HEK293 (cell line): ENCODE data around the gene KSR1.
A peak's percentile ranks its signal among the peaks of the same experiment; 100 is the strongest.
"Not testable (repeated sequence)": the region's sequence is repeated elsewhere in the genome, so short reads cannot be mapped to it uniquely, and the experiment has no call there.

Experiments used
- CTCF ChIA-PET: fragments of 350-600 bp; formaldehyde crosslinking; extraction: SDS; loops from one replicate; lab custom pipeline; 2021; ENCODE audit warnings: antibody characterized with exemption; lab: Yijun Ruan, JAX
- POLR2A ChIA-PET: fragments of 300-600 bp; formaldehyde crosslinking; extraction: SDS; loops from one replicate; lab custom pipeline; 2020; ENCODE audit warnings: antibody characterized with exemption, inconsistent platforms; lab: Yijun Ruan, JAX
- H3K27ac ChIP-seq: fragments of 200-500 bp; sonication (Bioruptor generic); 2 replicates; pipeline ENCODE4 v1.5.1; 2014; ENCODE audit warnings: low read depth, low read length, control low read depth, inconsistent platforms; ENCODE audit errors: extremely low read depth
- H3K36me3 ChIP-seq, 2 experiments: fragments of 200-500 bp in 1 of 2; sonication (Bioruptor generic) in 1 of 2; 1 replicate in 1 of 2; 2 replicates in 1 of 2; pipeline ENCODE4 v1.5.1; 2014 to 2017; ENCODE audit warnings: inconsistent platforms in 2 of 2, low read length in 2 of 2; ENCODE audit not compliant: control insufficient read depth in 2 of 2, insufficient read depth in 1 of 2
- H3K4me1 ChIP-seq: fragments of 200-500 bp; sonication (Bioruptor generic); 2 replicates; pipeline ENCODE4 v1.5.1; 2014; ENCODE audit warnings: mild to moderate bottlenecking, low read length, inconsistent platforms; ENCODE audit not compliant: control insufficient read depth, insufficient read depth
- H3K4me3 ChIP-seq: 2 replicates; pipeline ENCODE4 v1.5.1; 2011; ENCODE audit warnings: low read depth, mild to moderate bottlenecking, control low read depth, low read length, moderate library complexity
- H3K9me3 ChIP-seq: fragments of 200-500 bp; sonication (Bioruptor generic); 2 replicates; pipeline ENCODE4 v1.5.1; 2014; ENCODE audit warnings: low read depth, low read length, inconsistent platforms; ENCODE audit not compliant: control insufficient read depth, insufficient read depth
- BCL11A ChIP-seq: fragments of 450-650 bp; formaldehyde crosslinking; IDR thresholded peaks from 2 replicates; pipeline ENCODE4 v1.5.1; 2016; ENCODE audit warnings: low read depth, missing biosample characterization, missing genetic modification characterization
- EGR2 ChIP-seq: fragments of 450-650 bp; formaldehyde crosslinking; IDR thresholded peaks from 2 replicates; pipeline ENCODE4 v1.5.1; 2016; ENCODE audit warnings: low read depth, missing biosample characterization, missing genetic modification characterization
- HOXA7 ChIP-seq: sonication (generic); formaldehyde crosslinking; IDR thresholded peaks from 2 replicates; pipeline ENCODE4 v1.8.1; 2022; ENCODE audit warnings: missing genetic modification reagents, borderline replicate concordance
- HOXC10 ChIP-seq: sonication (generic); formaldehyde crosslinking; IDR thresholded peaks from 2 replicates; pipeline ENCODE4 v1.8.1; 2023; ENCODE audit warnings: mild to moderate bottlenecking, missing genetic modification reagents
- MEIS1 ChIP-seq: sonication (generic); formaldehyde crosslinking; IDR thresholded peaks from 2 replicates; pipeline ENCODE4 v1.8.1; 2022; ENCODE audit warnings: missing genetic modification reagents, mild to moderate bottlenecking, borderline replicate concordance
- OSR2 ChIP-seq: fragments of 450-650 bp; formaldehyde crosslinking; IDR thresholded peaks from 2 replicates; pipeline ENCODE4 v1.5.1; 2016; ENCODE audit warnings: missing biosample characterization, missing genetic modification characterization
- TRIM28 ChIP-seq: IDR thresholded peaks from 2 replicates; pipeline ENCODE4 v1.6.1; 2011; ENCODE audit warnings: low read length, control low read depth, borderline replicate concordance
- ZBTB48 ChIP-seq: fragments of 450-650 bp; formaldehyde crosslinking; IDR thresholded peaks from 2 replicates; pipeline ENCODE4 v1.5.1; 2016; ENCODE audit warnings: missing biosample characterization, missing genetic modification characterization
- ZBTB8A ChIP-seq: fragments of 450-650 bp; formaldehyde crosslinking; IDR thresholded peaks from 2 replicates; pipeline ENCODE4 v1.5.1; 2016; ENCODE audit warnings: missing biosample characterization, missing genetic modification characterization
- ZIC2 ChIP-seq: fragments of 450-650 bp; formaldehyde crosslinking; IDR thresholded peaks from 2 replicates; pipeline ENCODE4 v1.5.1; 2016; ENCODE audit warnings: missing biosample characterization, missing genetic modification characterization
- ZNF223 ChIP-seq: fragments of 450-650 bp; formaldehyde crosslinking; IDR thresholded peaks from 2 replicates; pipeline ENCODE4 v1.5.1; 2016; ENCODE audit warnings: missing biosample characterization, missing genetic modification characterization
- ZNF248 ChIP-seq: fragments of 450-650 bp; formaldehyde crosslinking; IDR thresholded peaks from 2 replicates; pipeline ENCODE4 v1.5.1; 2017; ENCODE audit warnings: missing biosample characterization, missing genetic modification characterization
- ZNF26 ChIP-seq: fragments of 450-650 bp; formaldehyde crosslinking; IDR thresholded peaks from 2 replicates; pipeline ENCODE4 v1.5.1; 2016; ENCODE audit warnings: missing biosample characterization, missing genetic modification characterization
- ZNF350 ChIP-seq: fragments of 450-650 bp; formaldehyde crosslinking; IDR thresholded peaks from 2 replicates; pipeline ENCODE4 v1.5.0; 2017; ENCODE audit warnings: missing biosample characterization, mild to moderate bottlenecking, missing genetic modification characterization
- ZNF354C ChIP-seq: fragments of 450-650 bp; formaldehyde crosslinking; IDR thresholded peaks from 2 replicates; pipeline ENCODE4 v1.5.1; 2016; ENCODE audit warnings: missing biosample characterization, missing genetic modification characterization, low read depth, borderline replicate concordance
- ZNF391 ChIP-seq: fragments of 450-650 bp; formaldehyde crosslinking; IDR thresholded peaks from 2 replicates; pipeline ENCODE4 v1.5.1; 2016; ENCODE audit warnings: low read depth, missing biosample characterization, missing genetic modification characterization, borderline replicate concordance
- ZNF416 ChIP-seq: fragments of 450-650 bp; formaldehyde crosslinking; IDR thresholded peaks from 2 replicates; pipeline ENCODE4 v1.5.1; 2016; ENCODE audit warnings: missing biosample characterization, missing genetic modification characterization
- ZNF473 ChIP-seq: fragments of 450-650 bp; formaldehyde crosslinking; IDR thresholded peaks from 2 replicates; pipeline ENCODE4 v1.5.1; 2017; ENCODE audit warnings: missing biosample characterization, missing genetic modification characterization
- ZNF670 ChIP-seq: fragments of 450-650 bp; formaldehyde crosslinking; IDR thresholded peaks from 2 replicates; pipeline ENCODE4 v1.5.1; 2016; ENCODE audit warnings: missing biosample characterization, missing genetic modification characterization, low read depth
- ZNF830 ChIP-seq: fragments of 450-650 bp; IDR thresholded peaks from 2 replicates; pipeline ENCODE4 v1.5.0; 2018; ENCODE audit warnings: missing biosample characterization, missing genetic modification characterization, low read depth, mild to moderate bottlenecking, moderate library complexity
- TF ChIP-seq, protein P1 (sequence below): fragments of 450-650 bp; formaldehyde crosslinking; IDR thresholded peaks from 2 replicates; pipeline ENCODE4 v1.5.1; 2016; ENCODE audit warnings: missing biosample characterization, missing genetic modification characterization, borderline replicate concordance

Gene KSR1

DNA sequence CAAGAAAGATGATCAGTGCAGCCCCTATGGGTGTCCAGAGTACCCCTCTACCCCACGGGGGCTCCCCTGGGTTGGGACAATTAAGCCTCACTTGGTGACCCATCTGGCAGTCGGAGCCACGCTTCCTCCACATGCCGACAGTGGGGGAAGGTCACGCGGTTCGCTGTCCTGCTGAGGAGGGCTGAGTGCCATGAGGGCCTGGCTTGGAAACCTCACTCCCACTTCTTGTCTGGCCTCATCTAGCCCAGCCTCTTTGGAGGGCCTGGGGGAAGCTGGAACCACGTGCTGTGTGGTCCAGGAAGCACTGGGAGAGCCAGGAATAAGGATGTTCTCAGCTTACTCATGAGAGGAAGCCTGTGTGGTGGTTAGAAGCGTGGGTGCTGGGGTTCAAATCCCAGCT is 176.5 kb downstream of the KSR1 start:
- not testable (repeated sequence) for H3K27ac ChIP-seq, H3K36me3 ChIP-seq, H3K9me3 ChIP-seq
- CTCF ChIA-PET = interaction anchor here (1.3 to 1.9 kb wide), 5 partner anchors 14 to 396 kb away, joined by 3 to 8 read pairs (median 3); no protein-coding TSS in a partner anchor
- POLR2A ChIA-PET = interaction anchor here (0.6 kb wide), 1 partner anchor 305 kb away, joined by 3 read pairs; no protein-coding TSS in a partner anchor
- peak; percentile 71 for TF ChIP-seq ZIC2
- TF ChIP-seq, all 188 proteins: peak for 1; not testable (repeated sequence) for 187
- H3K4me1 ChIP-seq, H3K4me3 ChIP-seq: not testable (repeated sequence)

GRCh38 chr17:27633312-27634025 is 177.2 kb downstream of the KSR1 start:
- Histone ChIP-seq H3K4me1 (no peaks in the 10 kb centered on the region), H3K4me3 (no peak overlapping the region)
- CTCF ChIA-PET = interaction anchor here (1.3 to 1.9 kb wide), 4 partner anchors 13 to 397 kb away, joined by 3 to 8 read pairs (median 4); no protein-coding TSS in a partner anchor

DNA sequence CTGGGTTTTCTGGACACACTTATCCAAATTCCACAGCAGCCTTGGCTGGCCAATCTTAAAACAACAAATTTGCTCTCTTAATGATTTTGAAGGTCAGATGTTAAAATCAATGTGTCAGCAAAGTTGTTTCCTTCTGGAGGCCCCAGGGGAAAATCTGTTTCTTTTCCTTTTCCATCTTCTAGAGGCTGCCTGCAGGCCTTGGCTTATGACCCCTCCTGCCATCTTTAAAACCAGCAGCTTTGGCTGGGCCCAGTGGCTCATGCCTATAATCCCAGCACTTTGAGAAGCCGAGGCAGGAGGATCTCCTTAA is 177.7 kb downstream of the KSR1 start:
- Histone ChIP-seq H3K27ac (no peak overlapping the region), H3K4me1 (no peaks in the 10 kb centered on the region), H3K36me3 (no peaks in the 10 kb centered on the region), H3K4me3 (no peak overlapping the region), H3K9me3 (no peaks in the 10 kb centered on the region)
- ChIA-PET POLR2A (no interaction called here), CTCF (interaction anchor here (0.7 to 1.8 kb wide), 2 partner anchors 13 to 14 kb away, joined by 3 to 4 read pairs; no protein-coding TSS in a partner anchor)
- TF ChIP-seq TRIM28 (no peak), EGR2 (tag by site-specific recombination) (no peak), ZNF223 (tag by site-specific recombination) (no peak)
- TF ChIP-seq, protein P1, sequence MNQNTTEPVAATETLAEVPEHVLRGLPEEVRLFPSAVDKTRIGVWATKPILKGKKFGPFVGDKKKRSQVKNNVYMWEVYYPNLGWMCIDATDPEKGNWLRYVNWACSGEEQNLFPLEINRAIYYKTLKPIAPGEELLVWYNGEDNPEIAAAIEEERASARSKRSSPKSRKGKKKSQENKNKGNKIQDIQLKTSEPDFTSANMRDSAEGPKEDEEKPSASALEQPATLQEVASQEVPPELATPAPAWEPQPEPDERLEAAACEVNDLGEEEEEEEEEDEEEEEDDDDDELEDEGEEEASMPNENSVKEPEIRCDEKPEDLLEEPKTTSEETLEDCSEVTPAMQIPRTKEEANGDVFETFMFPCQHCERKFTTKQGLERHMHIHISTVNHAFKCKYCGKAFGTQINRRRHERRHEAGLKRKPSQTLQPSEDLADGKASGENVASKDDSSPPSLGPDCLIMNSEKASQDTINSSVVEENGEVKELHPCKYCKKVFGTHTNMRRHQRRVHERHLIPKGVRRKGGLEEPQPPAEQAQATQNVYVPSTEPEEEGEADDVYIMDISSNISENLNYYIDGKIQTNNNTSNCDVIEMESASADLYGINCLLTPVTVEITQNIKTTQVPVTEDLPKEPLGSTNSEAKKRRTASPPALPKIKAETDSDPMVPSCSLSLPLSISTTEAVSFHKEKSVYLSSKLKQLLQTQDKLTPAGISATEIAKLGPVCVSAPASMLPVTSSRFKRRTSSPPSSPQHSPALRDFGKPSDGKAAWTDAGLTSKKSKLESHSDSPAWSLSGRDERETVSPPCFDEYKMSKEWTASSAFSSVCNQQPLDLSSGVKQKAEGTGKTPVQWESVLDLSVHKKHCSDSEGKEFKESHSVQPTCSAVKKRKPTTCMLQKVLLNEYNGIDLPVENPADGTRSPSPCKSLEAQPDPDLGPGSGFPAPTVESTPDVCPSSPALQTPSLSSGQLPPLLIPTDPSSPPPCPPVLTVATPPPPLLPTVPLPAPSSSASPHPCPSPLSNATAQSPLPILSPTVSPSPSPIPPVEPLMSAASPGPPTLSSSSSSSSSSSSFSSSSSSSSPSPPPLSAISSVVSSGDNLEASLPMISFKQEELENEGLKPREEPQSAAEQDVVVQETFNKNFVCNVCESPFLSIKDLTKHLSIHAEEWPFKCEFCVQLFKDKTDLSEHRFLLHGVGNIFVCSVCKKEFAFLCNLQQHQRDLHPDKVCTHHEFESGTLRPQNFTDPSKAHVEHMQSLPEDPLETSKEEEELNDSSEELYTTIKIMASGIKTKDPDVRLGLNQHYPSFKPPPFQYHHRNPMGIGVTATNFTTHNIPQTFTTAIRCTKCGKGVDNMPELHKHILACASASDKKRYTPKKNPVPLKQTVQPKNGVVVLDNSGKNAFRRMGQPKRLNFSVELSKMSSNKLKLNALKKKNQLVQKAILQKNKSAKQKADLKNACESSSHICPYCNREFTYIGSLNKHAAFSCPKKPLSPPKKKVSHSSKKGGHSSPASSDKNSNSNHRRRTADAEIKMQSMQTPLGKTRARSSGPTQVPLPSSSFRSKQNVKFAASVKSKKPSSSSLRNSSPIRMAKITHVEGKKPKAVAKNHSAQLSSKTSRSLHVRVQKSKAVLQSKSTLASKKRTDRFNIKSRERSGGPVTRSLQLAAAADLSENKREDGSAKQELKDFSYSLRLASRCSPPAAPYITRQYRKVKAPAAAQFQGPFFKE (tag by site-specific recombination) = no peak

More at GRCh38 chr17:27633312-27634025, 177.2 kb downstream of the KSR1 start:
- H3K36me3 ChIP-seq = no peaks in the 10 kb centered on the region
- no peaks in the 10 kb centered on the region for H3K9me3 ChIP-seq
- no peak for TF ChIP-seq HOXC10 (CRISPR knock-in tag)
- no peak for TF ChIP-seq ZNF248
- no peak for TF ChIP-seq ZNF830
- no peak for TF ChIP-seq ZNF473 (tag by site-specific recombination)
- TF ChIP-seq ZNF670 (tag by site-specific recombination) = no peak
- no peak for TF ChIP-seq ZBTB48
- TF ChIP-seq HOXA7 (CRISPR knock-in tag) = no peak
- no peak for TF ChIP-seq ZNF350 (tag by site-specific recombination)
- TF ChIP-seq ZNF26 = no peak
- TF ChIP-seq ZNF354C (tag by site-specific recombination) = no peak
- no peak for TF ChIP-seq ZNF391 (tag by site-specific recombination)
- TF ChIP-seq ZNF416 (tag by site-specific recombination) = no peak
- no peak for TF ChIP-seq ZIC2
- TF ChIP-seq ZBTB8A (tag by site-specific recombination) = no peak
- no peak for TF ChIP-seq BCL11A (tag by site-specific recombination)
- TF ChIP-seq MEIS1 (CRISPR knock-in tag) = no peak
- TF ChIP-seq OSR2 = no peak
- POLR2A ChIA-PET = interaction anchor here (0.6 kb wide), 1 partner anchor 306 kb away, joined by 3 read pairs; no protein-coding TSS in a partner anchor
- H3K27ac ChIP-seq = no peak overlapping the region
